Activated CD8-positive, alpha-beta memory T cell treated with anti-CD3 and anti-CD28 coated beads, Interleukin-2, amount 50 U/mL, for 1 hour (primary cell): ENCODE data around the gene ANTXR1.

Experiments
- DNase-seq: peaks from one replicate; pipeline ENCODE4 v3.0.0-alpha.2; 2020; ENCODE audit errors: extremely low read depth

The ANTXR1 gene

DNA sequence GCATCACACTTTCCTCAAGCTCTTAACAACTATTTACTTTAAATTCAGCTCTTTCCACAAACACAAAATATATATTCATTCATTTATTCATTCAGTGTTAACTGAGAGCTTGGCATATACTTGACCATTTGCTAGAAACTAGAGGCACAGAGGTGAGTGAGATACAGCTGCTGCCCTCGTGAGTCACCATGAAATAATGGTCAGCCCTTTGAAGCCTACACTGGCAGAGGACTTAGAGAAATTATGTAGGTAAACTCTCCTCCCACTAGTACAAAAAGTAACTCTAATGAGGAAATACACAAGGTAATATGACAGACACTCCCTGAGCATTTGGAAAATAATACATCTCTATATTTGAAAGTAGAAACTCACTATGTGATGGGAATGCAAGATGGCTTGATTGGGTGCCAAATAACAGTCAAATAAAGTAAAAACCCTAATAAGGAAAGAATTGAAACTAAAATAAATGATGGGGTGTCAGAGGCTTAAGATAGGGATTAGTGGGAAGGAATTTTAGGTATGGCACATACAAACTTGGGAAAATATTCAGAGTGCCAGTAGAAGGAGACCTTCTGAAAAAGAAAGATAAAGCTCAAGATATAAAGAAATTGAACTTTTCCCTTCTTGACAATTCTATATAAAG, 61.1 kb downstream of the ANTXR1 start:
- no peak for DNase-seq

DNA sequence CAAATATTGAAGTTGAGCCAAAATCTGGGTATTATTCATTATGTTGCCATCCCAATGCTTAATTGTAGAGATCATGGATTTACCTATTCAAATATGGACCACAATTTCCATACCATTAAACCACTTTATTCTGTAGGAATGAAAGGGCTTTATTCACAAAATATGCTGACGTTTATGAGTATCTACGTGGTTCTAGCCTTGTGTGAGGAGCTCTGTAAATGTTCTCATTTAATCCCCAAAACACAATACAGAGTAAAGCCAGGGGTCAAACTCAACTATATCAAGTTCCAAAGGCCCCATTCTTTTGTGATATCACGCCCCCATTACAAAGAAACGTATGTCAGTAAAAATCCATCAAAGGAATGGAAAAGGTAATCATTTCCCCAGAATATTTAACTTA, 61.9 kb downstream of the ANTXR1 start:
- no peak for DNase-seq

DNA sequence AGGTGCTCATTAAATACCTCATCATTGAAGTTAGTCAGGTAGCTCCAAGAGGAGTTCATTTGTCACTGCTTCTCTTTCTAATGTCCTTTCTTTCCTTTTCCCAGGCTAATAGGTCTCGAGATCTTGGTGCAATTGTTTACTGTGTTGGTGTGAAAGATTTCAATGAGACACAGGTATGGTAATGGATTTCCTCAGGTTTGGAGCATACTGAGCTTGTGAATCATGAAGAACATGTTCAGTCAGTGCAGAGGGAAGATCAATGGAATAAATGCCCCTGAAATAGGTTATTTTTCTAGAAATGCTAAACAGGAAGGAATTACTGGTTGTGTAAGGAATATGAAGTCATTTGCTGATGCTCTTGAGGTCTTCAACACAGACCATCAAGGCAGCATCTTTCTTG, 62.5 kb downstream of the ANTXR1 start:
- no peak for DNase-seq

DNA sequence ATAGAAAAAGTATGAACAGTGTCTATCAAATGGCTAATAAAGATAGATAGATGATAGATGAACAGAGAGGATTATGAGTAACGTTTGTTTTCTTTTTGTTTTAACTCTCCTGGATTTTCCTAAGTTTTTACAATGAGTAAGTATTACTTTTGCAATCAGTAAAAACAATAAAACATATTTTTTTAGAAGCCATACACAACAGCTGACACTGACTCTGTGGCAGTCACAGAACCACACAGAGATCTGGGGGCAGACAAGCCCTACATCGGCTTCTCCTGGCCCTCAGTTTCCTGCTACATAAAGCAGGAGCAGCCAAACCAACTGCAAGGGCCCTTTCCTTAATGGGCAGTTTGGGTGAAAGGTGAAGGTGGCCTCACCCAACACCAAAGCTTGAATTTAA, 63.6 kb downstream of the ANTXR1 start:
- no peak for DNase-seq

DNA sequence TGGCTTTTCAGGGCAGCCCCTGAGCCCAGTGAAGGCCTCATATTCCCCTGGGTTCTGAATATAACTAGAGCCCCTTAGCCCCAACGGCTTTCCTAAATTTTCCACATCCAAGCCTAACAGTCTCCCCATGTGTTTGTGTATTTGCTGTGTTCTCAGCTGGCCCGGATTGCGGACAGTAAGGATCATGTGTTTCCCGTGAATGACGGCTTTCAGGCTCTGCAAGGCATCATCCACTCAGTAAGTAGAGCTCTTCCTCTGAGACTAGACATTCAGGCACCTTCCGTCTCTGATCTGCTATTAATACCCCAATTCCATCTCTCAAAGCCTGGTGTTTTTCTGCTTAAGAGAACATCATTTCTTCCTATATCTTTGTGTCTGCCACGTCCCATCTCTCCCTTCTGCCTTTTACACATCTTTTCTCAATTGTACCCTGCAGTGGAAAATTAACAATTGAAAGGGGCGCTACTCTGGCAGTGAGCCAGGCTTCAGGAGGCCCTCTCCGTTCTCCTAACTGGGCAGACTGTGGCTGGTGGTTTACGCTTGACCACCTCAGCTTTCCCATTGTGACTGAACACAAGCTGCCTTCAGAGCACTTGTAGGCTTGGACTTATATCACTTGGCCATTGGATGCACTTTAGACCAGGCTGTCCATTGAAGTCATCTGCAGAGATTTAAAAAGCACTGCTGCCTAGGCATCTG, 64.4 kb downstream of the ANTXR1 start:
- DNase-seq: no peak

DNA sequence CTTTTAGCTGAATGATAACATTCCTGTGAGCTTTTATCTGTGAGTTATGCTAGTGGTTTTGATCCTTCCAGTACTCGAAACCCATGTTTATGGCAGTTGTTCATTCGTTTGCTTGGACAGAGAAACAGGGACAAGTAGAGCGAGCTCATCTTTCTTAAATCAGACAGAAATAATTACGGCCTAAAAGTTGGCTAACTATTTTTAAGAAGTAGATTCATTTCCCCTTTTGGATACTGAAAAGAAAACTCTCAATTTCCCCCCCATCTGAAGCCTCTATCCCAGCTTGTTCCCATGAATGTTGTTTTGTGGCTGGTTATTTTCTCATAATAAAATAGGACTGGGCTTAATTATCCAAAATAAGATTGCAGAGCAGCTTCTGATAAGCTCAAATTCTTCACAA, 67.1 kb downstream of the ANTXR1 start:
- no peak for DNase-seq

DNA sequence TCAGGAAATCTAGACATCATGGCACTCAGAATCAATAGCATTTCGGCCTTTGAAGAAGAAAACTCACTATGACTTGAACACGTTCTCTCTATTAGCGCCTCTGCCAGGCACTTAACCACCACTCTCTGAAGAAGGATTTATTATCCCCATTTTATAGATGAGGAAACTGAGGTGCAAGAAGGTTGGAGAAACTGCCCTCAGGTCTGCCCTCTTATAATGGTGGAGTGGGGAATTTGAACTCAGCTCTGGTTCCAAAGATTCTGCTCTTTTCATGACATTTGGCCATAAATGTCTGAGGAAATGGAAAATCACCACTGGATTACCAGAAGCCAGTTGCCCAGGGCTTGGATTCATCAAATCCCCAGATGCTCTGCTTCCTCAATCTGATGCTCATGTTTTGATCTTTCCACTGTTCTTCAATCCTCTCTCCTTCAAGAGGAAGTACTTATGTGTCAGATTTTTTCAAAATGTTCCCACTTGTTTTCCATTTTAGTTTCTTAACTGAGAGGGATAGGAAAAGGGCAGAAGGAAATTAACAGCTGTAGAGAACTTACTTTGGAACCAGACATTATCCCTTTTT, 68.1 kb downstream of the ANTXR1 start:
- DNase-seq: no peak

DNA sequence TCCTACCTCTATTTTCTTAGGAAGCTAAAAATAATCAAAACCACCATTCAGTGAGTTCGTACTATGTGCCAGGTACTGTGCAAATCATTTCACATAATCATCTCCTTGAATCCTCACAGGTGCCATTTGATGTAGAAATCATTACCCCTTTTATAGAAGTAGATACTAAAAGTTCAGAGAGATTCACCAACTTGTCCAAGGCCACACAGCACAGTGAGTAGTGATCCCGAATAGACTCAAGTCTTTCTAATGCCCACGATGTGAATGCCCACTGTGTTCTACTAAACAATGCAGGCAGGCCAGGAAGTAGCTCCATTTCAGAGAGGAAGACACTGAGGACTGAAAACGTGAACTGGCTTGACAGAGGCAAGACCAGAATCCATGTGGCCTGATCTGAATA, 68.8 kb downstream of the ANTXR1 start:
- DNase-seq: no peak

DNA sequence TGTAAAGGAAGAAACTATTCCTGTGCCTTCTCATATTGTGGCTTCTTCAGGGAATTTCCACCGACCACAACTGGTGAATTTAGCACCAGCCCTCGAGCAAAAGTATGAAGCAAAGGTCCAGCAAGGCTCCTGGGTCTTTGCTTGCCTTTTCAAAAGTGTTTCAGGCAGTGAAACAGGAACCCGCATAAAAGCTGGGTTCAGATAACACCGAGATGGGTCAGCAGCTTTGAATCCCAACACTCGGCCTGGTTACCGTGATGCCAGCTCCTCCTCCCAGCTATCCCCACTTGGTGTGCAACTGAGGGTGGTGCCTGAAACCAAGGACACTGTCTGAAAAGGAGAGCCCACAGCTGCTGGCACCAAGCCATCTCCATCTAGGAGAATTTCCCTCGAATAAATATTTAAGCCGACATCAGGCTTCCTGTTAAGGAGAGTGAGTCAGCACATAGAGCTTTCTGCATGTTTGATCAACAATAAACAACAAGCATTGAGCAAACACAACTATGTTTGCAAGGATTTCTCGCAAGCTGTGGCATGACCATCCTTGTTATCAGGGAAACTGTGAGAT, 69.5 kb downstream of the ANTXR1 start:
- DNase-seq: no peak

DNA sequence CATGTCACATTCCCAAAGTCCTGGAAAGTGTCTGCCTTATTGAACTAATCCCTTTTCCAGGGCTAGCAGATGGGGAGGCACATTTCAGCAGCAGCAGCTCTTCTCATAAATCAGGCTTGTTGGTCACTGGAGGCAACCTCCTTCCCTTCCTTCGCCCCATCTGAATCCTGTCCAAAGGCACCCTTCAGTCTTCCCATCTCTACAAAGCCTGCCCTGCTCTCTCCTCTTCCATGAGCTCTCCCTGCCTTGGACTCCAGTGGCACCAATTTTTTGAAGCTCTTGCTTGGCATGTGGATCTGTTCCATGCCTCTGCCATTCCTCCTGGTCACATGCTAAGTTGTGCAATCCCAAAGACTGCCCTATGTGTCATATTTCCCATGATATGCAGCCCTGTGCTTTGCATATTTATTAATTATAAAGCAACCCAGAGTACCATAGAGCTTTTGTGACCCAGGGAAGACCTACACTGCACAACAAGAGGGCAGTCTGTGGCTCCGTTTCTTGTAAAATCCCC, 70.3 kb downstream of the ANTXR1 start:
- DNase-seq: no peak

DNA sequence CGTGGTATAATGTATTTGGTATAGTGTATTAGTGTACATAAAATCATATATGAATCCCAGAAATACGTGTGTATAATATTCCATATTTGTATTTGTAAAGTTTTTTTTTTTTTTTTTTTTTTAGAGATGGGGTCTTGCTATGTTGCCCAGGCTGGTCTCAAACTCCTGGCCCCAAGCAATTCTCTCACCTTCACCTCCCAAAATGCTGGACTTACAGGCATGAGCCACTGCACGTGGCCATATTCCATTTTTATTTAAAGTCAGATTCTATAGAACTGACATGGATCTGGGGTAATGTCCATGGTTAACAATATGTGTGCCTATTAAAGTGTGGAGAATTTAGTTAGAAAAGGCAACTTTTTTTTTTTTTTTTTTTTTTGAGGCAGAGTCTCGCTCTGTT, 71.5 kb downstream of the ANTXR1 start:
- DNase-seq: no peak

DNA sequence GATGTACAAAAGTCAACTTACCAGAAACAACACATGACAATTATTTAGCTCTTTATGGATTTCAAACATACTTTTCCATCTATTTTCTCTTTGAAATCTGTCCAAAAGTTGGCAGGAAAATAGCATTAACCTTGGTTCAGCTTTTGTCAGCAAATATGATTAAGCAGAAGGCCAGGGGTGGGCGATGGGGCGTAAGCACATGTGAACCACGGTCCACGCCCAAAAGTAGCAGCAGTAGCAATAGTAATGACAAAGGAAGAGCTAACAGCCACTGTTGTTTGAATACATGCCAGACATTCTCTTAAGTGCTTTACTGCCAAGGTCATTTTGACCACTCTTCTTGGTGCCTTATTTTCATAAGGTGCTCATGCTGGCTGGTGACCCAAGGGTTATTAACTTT, 73.5 kb downstream of the ANTXR1 start:
- no peak for DNase-seq

DNA sequence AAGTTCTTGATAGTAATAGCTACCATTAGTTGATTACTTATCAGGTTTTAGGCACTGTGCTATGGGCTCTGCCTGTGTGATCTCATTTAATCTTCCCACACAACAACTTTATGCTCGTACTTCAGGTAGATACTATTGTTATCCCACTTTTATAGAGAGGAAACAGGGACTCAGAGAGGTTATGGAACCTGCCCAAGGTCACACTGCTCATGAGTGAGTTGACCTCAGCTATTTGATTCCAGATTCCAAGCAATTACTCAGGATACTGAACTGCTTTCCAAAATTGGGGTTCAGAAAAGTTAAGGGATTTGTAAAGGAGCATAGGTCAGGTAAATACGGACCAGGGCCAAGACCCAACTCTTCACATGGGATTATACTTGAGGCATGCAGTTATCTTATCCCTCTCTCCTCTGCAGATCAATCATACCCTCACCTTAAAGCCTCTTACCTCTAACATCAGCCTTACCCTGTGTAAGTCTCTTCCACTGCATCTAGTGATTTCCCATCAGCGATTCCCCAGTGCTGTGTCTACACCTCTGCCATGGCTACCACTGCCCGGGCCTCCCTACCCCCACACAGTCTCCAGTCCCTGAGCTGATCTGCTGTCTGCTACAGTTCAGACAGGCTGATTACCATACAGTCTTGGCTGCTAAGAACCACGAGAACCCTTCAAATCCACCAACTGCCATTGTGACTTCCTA, 74.4 kb downstream of the ANTXR1 start:
- no peak for DNase-seq

DNA sequence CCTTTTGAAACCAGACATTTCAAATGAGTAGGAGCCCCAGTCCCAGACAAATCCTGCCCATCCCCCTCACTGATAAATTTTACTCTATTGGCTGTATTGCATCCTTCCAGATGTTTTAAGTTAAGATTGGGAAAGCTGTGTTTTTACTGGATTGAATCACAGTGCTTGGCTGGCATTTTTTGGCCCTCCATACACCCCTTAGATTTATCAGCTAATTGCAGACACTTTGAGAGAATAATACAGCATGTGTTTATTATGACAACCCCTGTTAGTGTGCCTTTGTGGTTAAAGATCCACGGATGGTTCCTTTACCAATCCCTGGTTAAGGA, 74.9 kb downstream of the ANTXR1 start:
- DNase-seq: no peak

DNA sequence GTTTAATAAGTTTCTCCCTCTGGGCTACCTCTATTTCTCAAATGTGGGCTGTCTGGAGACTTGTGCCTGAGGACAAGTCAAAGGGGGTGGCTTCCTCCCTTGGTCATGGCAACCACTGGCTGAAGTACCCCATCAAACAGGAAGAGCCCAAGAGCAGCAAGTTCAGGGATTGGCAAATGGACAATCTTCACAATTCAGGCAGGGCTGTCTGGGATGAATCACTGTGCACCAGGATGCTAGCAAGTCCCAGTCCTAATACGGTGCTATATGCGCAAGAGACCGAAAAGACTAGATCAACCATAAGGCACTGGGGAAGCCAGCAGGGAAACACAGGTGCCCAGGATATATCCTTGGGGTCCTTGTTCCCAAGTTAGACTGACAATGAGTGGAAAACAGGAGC, 75.5 kb downstream of the ANTXR1 start:
- DNase-seq: no peak

DNA sequence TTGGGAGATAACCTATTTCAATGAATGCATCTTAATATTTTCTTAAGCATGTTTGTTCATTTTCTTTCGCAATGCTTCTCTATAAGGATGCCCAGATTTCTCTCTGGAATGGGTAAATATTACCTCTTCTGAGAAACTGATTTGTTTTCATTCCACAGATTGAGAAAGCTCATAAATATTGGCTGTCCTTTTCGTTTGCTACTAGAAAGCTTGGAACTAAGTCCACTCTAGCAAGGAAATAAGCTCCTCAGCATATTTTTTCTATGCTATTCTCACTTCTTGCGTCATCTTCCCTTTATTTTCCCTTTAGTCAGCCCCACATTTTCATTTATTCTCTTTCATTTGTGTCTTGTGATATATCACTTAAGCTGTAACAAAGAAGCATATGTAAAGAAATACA, 76.3 kb downstream of the ANTXR1 start:
- DNase-seq: no peak

DNA sequence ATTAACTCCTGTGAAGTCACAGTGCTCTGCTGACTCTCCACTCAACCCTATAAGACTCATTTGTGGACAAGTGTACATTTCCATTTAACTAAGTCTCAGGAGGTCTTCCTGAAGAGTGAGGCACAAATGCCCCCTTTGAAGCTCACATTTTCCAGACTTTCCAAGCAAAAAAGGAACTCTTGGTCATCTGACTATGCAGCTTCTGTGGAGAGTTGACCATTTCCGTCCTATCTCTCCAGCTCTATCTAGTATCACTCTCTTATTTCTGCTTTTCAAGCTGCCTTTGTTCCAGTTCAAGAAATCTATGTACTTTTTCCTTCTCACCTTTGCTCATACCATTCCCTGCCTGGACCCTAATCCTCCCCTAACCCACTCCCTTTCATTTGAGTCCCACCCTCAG, 77.0 kb downstream of the ANTXR1 start:
- DNase-seq: no peak

DNA sequence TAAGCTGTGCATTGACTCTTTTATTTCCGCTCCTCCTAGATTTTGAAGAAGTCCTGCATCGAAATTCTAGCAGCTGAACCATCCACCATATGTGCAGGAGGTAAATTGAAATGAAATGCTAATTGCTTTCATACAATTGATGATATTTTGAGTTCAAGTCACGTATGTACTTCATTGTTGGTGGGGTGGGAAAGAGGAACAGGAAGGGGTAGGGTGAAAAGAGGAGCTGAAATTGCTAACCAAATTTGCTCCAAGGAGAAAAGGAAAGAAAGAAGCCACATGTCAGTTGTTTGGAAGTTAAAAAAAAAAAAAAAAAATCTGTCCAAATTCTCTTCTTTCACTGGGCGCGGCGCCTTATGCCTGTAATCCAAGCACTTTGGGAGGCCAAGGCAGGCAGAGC, 77.8 kb downstream of the ANTXR1 start:
- no peak for DNase-seq

DNA sequence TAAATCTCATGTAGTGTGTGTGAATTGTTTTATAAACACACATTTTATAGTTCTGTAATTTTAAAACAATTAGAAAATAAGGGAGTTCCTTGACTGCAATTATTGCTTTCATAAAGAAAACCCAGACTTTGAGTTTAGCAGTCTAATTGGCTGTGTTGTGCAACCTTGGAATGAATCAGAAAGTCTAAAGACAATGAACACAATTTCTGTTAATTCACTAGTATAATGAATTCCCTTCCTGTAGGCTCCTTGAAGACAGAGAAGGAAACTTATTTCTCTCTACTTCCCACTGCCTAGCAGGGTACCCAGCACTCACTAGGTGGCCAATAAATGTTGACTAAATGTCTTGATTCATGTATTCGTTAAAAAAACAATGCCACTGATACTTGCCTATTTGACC, 79.9 kb downstream of the ANTXR1 start:
- DNase-seq: no peak

DNA sequence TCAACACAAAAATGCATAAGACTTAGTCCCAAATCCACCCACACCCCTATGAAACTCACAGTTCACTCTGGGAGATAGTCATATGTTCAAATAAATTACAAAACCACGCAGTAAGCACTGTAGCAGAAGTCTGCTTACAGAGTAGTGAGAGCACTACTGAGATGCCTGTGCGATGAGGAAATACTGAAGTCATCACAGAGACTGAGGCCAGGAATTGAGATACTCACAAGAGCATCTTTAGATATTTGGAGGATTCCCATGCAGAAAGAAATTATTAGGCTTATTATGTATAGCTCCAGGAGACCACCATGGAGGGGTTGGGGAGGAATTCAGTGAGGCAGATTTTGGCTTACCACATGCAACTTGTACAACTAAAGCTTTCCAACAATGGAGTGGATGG, 82.3 kb downstream of the ANTXR1 start:
- no peak for DNase-seq

DNA sequence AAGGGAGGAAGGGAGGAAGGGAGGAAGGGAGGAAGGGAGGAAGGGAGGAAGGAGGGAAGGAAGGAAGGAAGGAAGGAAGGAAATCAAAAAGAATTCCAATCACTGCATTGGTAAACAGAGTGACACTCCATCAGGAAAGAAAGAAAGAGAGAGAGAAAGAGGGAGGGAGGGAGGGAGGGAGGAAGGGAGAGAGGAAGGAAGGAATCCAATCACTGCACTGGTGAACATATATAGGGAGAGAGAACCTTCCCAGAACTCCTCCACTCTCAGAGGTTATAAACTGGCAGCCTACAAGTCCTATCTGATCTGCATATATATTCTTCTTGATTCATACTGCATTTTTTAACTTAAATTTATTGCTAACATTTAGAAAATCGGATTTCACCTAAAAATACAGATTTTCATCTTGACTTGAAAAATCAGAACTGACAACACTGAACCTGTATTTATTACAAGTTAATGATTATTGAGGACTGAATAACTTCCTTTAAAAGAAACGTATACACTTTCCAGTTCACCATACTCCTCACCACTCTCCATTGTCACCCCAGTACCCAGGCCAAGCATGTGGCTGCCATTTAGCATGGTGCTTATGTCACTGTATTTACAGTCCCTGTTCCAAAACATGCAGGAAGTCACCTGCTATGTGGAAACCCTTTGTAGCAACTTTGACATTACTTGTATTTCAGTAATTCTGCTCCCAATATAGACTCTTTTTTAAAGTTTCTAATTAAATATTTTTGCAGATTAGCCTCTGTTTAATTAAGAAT, 83.5 kb downstream of the ANTXR1 start:
- no peak for DNase-seq

DNA sequence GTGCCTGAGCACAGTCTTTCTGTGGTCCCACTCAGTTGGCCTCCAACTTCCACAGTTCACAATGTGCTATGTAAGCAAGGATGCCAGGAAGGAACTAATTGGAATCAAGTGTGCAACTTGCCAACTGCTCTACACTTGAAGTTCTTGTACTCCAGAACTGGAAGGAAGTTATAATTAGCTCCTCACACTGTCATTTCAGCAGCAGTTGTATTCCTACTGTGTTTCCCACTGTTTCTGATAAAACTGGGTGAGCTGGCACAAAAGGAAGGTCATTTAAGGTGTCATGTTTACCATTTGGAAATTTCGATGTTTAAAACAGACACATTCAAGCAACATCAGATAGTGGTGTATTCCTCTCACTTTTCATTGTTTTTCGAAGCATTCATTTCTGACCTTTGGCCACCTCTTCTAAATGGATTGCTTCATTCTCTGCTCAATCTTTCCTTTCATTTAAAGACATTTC, 84.2 kb downstream of the ANTXR1 start:
- DNase-seq: no peak
